ENCODE measurements around the gene SLC25A42.

SLC25A42 gene

GRCh38 chr19:19061506-19061905, 2.3 kb upstream of the SLC25A42 start:
- TF ChIP-seq CTCF (IDR thresholded peaks at IDR 0.05; ENCODE audit: insufficient read depth, low read depth, low read length, missing control alignments): no peak
- no peak for DNase-seq (ENCODE audit: low read depth)
- H3K4me3 ChIP-seq (ENCODE audit: low read length): no peak overlapping the region

- TF ChIP-seq CTCF (IDR thresholded peaks at IDR 0.05; ENCODE audit: insufficient read depth, low read depth, low read length, missing control alignments): no peak
- DNase-seq (ENCODE audit: low read depth): peak; percentile 54
- H3K4me3 ChIP-seq (ENCODE audit: low read length): no peak overlapping the region
Measured at GRCh38 chr19:19062454-19063182, 1.2 kb upstream of the SLC25A42 start.

GRCh38 chr19:19064098-19064722, 416 bp downstream of the SLC25A42 start:
- peak overlapping the region; percentile 60 for H3K4me3 ChIP-seq (ENCODE audit: low read length)
- TF ChIP-seq CTCF (IDR thresholded peaks at IDR 0.05; ENCODE audit: insufficient read depth, low read depth, low read length, missing control alignments): peak; percentile 2
- DNase-seq (ENCODE audit: low read depth): no peak

- TF ChIP-seq CTCF (IDR thresholded peaks at IDR 0.05; ENCODE audit: insufficient read depth, low read depth, low read length, missing control alignments): no peak
- no peak for DNase-seq (ENCODE audit: low read depth)
- H3K4me3 ChIP-seq (ENCODE audit: low read length): peak overlapping the region; percentile 60
Measured at GRCh38 chr19:19064811-19065745, 1.3 kb downstream of the SLC25A42 start.

- no peak for TF ChIP-seq CTCF (IDR thresholded peaks at IDR 0.05; ENCODE audit: insufficient read depth, low read depth, low read length, missing control alignments)
- no peak overlapping the region for H3K4me3 ChIP-seq (ENCODE audit: low read length)
- DNase-seq (ENCODE audit: low read depth): no peak
Measured at GRCh38 chr19:19067276-19068072, 3.7 kb downstream of the SLC25A42 start.
